HG03135 (cell line): ENCODE data around the gene JAML.

ENCODE experiments used
- ATAC-seq: cut with Tn5 transposase; IDR thresholded peaks from one replicate; pipeline ENCODE4 v1.9.1; 2021; ENCODE audit warnings: mild to moderate bottlenecking, moderate library complexity; ENCODE audit not compliant: unreplicated experiment

Gene JAML

GRCh38 chr11:118217575-118217974 lies 7.2 kb downstream of the JAML start:
- ATAC-seq, result no peak

GRCh38 chr11:118216621-118217481 lies 8.0 kb downstream of the JAML start:
- no peak for ATAC-seq

GRCh38 chr11:118215765-118216164 lies 9.0 kb downstream of the JAML start:
- ATAC-seq, result no peak

- no peak for ATAC-seq
Measured at GRCh38 chr11:118215262-118215661, 9.5 kb downstream of the JAML start.

- no peak for ATAC-seq
Measured at GRCh38 chr11:118214210-118214914, 10.4 kb downstream of the JAML start.

- no peak for ATAC-seq
Measured at GRCh38 chr11:118213781-118214180, 11.0 kb downstream of the JAML start.

- no peak for ATAC-seq
Measured at GRCh38 chr11:118213201-118213600, 11.6 kb downstream of the JAML start.

- ATAC-seq, result no peak
Measured at GRCh38 chr11:118212781-118213191, 12.0 kb downstream of the JAML start.

GRCh38 chr11:118212131-118212725 lies 12.6 kb downstream of the JAML start:
- ATAC-seq, result no peak

GRCh38 chr11:118211006-118211405 lies 13.8 kb downstream of the JAML start:
- ATAC-seq, result no peak

- no peak for ATAC-seq
Measured at GRCh38 chr11:118210323-118210722, 14.5 kb downstream of the JAML start.

- no peak for ATAC-seq
Measured at GRCh38 chr11:118209033-118209432, 15.8 kb downstream of the JAML start.

GRCh38 chr11:118207079-118207478 lies 17.7 kb downstream of the JAML start:
- no peak for ATAC-seq

- no peak for ATAC-seq
Measured at GRCh38 chr11:118206391-118207031, 18.3 kb downstream of the JAML start.

- ATAC-seq, result no peak
Measured at GRCh38 chr11:118205606-118206378, 19.0 kb downstream of the JAML start.

- no peak for ATAC-seq
Measured at GRCh38 chr11:118202599-118203422, 22.0 kb downstream of the JAML start.

- no peak for ATAC-seq
Measured at GRCh38 chr11:118201966-118202365, 22.8 kb downstream of the JAML start.

- no peak for ATAC-seq
Measured at GRCh38 chr11:118200901-118201680, 23.7 kb downstream of the JAML start.

- no peak for ATAC-seq
Measured at GRCh38 chr11:118200497-118200896, 24.3 kb downstream of the JAML start.
